Measurements from ENCODE around the gene DLGAP1.

The DLGAP1 gene

DNA sequence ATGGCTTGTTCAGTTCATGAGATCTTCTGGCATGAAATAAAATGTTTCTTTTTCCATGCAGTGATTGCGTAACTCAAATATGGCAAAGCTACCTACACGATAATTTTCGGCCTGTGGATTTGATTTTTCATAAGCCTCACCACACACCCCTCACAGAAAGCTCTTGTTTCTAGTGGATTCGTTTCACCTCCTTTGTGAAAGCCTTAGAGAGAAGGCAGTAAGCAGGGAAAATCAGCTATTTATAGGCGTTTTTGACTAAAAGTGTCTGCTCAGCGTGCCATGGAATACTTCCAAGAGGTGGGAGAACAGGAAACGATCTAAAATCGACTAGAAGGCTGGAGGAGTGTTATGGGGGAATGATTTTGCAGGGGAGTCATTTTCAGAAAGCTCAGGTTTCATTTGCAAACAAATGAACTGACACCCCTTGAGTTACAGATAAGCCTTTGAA, 587.2 kb downstream of the DLGAP1 start:
- TF ChIP-seq, protein P1, sequence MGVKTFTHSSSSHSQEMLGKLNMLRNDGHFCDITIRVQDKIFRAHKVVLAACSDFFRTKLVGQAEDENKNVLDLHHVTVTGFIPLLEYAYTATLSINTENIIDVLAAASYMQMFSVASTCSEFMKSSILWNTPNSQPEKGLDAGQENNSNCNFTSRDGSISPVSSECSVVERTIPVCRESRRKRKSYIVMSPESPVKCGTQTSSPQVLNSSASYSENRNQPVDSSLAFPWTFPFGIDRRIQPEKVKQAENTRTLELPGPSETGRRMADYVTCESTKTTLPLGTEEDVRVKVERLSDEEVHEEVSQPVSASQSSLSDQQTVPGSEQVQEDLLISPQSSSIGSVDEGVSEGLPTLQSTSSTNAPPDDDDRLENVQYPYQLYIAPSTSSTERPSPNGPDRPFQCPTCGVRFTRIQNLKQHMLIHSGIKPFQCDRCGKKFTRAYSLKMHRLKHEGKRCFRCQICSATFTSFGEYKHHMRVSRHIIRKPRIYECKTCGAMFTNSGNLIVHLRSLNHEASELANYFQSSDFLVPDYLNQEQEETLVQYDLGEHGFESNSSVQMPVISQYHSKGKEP (tag by site-specific recombination; IDR thresholded peaks at IDR 0.05): no peak
- TF ChIP-seq ZFHX2 (tag by site-specific recombination; conservative IDR thresholded peaks at IDR 0.05): peak; percentile 36
- ChIA-PET POLR2A (interaction anchor here (1.0 kb wide), 1 partner anchor 96 kb away, joined by 3 read pairs; no protein-coding TSS in a partner anchor), CTCF (interaction anchor here (0.8 to 5.9 kb wide), 8 partner anchors 17 to 202 kb away, joined by 3 to 107 read pairs (median 6); no protein-coding TSS in a partner anchor)
- Histone ChIP-seq H3K36me3 (ENCODE audit: control insufficient read depth in 2 of 2, insufficient read depth in 1 of 2, low read length in 2 of 2) (no peaks in the 10 kb centered on the region), H3K27ac (ENCODE audit: extremely low read depth, low read depth, low read length) (no peak overlapping the region), H3K4me1 (ENCODE audit: control insufficient read depth, insufficient read depth, low read length) (no peaks in the 10 kb centered on the region), H3K4me3 (ENCODE audit: low read depth, low read length) (no peak overlapping the region), H3K9me3 (ENCODE audit: control insufficient read depth, insufficient read depth, low read depth, low read length) (no peaks in the 10 kb centered on the region)

DNA sequence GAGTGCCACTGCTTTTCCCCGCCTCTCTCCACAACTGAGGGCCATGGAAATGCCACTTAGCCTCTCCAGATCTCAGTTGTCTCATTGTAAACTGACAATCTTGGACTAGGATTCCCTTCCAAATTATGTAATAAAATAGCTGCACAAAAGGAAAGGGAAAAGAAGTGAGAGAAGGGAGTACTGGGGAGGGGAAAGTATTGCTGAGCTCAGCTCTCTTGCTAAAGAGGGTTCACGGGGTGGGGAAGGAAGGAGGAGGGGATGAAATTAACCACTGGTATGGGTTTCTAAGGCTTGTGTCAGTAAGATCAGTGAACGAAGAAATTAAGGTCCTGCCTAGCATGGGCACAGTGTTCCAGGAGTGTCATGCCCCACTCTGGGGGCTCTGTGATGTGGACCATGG, 587.9 kb downstream of the DLGAP1 start:
- CTCF ChIA-PET: interaction anchor here (1.3 to 5.9 kb wide), 4 partner anchors 96 to 201 kb away, joined by 4 to 107 read pairs (median 25); no protein-coding TSS in a partner anchor
- no peak for TF ChIP-seq ZNF600 (tag by site-specific recombination; IDR thresholded peaks at IDR 0.05)
- TF ChIP-seq ZNF558 (tag by site-specific recombination; IDR thresholded peaks at IDR 0.05): no peak
- TF ChIP-seq BCL11B (tag by site-specific recombination; IDR thresholded peaks at IDR 0.05; ENCODE audit: low read depth): no peak
- TF ChIP-seq ZNF37A (tag by site-specific recombination; IDR thresholded peaks at IDR 0.05): no peak
- no peak for TF ChIP-seq ZNF311 (tag by site-specific recombination; IDR thresholded peaks at IDR 0.05; ENCODE audit: borderline replicate concordance)
- no peak for TF ChIP-seq ZNF366 (tag by site-specific recombination; conservative IDR thresholded peaks at IDR 0.05)
- H3K4me3 ChIP-seq (ENCODE audit: low read depth, low read length): no peak overlapping the region
- no peaks in the 10 kb centered on the region for H3K4me1 ChIP-seq (ENCODE audit: control insufficient read depth, insufficient read depth, low read length)
- H3K36me3 ChIP-seq (ENCODE audit: control insufficient read depth in 2 of 2, insufficient read depth in 1 of 2, low read length in 2 of 2): no peaks in the 10 kb centered on the region
- POLR2A ChIA-PET: interaction anchor here (0.8 to 1.0 kb wide), 2 partner anchors 96 to 120 kb away, joined by 3 read pairs; no protein-coding TSS in a partner anchor
- no peak overlapping the region for H3K27ac ChIP-seq (ENCODE audit: extremely low read depth, low read depth, low read length)
- H3K9me3 ChIP-seq (ENCODE audit: control insufficient read depth, insufficient read depth, low read depth, low read length): no peaks in the 10 kb centered on the region

DNA sequence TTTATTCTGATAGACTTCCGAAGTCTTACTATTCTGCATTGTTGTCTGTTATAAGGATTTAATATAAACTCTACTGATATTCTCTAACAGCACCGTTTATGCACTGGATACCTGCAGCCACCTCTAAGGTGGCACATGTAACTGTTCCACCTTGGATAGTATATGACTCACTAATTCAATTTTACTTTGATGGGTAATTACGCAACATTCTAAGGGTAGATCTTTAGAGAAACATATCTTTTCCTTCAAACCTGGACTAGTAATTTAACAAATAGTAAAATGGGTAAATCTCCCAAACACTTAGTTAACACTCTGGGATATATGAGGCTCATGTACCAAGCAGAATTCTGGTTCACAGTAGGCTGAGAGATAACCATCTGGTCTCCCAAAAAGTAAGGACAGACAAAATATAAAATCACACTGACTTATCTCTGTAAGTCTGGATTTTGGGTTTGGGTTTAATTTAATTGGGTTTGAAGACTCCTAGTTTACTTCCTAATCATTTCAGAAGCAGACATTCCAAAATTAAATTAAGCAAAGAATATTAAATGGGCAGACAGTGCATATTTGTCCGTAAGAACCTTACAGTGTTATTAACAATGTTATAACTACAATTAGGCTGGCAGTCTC, 590.3 kb downstream of the DLGAP1 start:
- no peaks in the 10 kb centered on the region for H3K9me3 ChIP-seq (ENCODE audit: control insufficient read depth, insufficient read depth, low read depth, low read length)
- POLR2A ChIA-PET: no interaction called here
- no peaks in the 10 kb centered on the region for H3K36me3 ChIP-seq (ENCODE audit: control insufficient read depth in 2 of 2, insufficient read depth in 1 of 2, low read length in 2 of 2)
- no peak for TF ChIP-seq SALL2 (tag by site-specific recombination; IDR thresholded peaks at IDR 0.05; ENCODE audit: borderline replicate concordance)
- no peak for TF ChIP-seq ZNF350 (tag by site-specific recombination; IDR thresholded peaks at IDR 0.05)
- TF ChIP-seq ZNF585B (tag by site-specific recombination; IDR thresholded peaks at IDR 0.05): no peak
- no peak for TF ChIP-seq ZNF544 (tag by site-specific recombination; IDR thresholded peaks at IDR 0.05)
- no peak for TF ChIP-seq ZNF555 (tag by site-specific recombination; conservative IDR thresholded peaks at IDR 0.05)
- no peak for TF ChIP-seq ZNF133 (tag by site-specific recombination; IDR thresholded peaks at IDR 0.05)
- TF ChIP-seq ZNF776 (tag by site-specific recombination; IDR thresholded peaks at IDR 0.05; ENCODE audit: borderline replicate concordance): no peak
- TF ChIP-seq ZNF629 (tag by site-specific recombination; IDR thresholded peaks at IDR 0.05): no peak
- TF ChIP-seq ZNF239 (tag by site-specific recombination; IDR thresholded peaks at IDR 0.05): no peak
- TF ChIP-seq, protein P2, sequence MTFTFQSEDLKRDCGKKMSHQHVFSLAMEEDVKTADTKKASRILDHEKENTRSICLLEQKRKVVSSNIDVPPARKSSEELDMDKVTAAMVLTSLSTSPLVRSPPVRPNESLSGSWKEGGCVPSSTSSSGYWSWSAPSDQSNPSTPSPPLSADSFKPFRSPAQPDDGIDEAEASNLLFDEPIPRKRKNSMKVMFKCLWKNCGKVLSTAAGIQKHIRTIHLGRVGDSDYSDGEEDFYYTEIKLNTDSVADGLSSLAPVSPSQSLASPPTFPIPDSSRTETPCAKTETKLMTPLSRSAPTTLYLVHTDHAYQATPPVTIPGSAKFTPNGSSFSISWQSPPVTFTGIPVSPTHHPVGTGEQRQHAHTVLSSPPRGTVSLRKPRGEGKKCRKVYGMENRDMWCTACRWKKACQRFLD (tag by site-specific recombination; IDR thresholded peaks at IDR 0.05): no peak
- no peak for TF ChIP-seq SETDB1 (IDR thresholded peaks at IDR 0.05; ENCODE audit: insufficient read length, low read length)
- TF ChIP-seq, protein P3, sequence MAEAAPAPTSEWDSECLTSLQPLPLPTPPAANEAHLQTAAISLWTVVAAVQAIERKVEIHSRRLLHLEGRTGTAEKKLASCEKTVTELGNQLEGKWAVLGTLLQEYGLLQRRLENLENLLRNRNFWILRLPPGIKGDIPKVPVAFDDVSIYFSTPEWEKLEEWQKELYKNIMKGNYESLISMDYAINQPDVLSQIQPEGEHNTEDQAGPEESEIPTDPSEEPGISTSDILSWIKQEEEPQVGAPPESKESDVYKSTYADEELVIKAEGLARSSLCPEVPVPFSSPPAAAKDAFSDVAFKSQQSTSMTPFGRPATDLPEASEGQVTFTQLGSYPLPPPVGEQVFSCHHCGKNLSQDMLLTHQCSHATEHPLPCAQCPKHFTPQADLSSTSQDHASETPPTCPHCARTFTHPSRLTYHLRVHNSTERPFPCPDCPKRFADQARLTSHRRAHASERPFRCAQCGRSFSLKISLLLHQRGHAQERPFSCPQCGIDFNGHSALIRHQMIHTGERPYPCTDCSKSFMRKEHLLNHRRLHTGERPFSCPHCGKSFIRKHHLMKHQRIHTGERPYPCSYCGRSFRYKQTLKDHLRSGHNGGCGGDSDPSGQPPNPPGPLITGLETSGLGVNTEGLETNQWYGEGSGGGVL (tag by site-specific recombination; IDR thresholded peaks at IDR 0.05): no peak
- TF ChIP-seq ZNF473 (tag by site-specific recombination; IDR thresholded peaks at IDR 0.05): no peak
- no peak for TF ChIP-seq ZNF433 (tag by site-specific recombination; IDR thresholded peaks at IDR 0.05; ENCODE audit: low read depth)
- H3K4me3 ChIP-seq (ENCODE audit: low read depth, low read length): no peak overlapping the region
- CTCF ChIA-PET: no interaction called here
- no peaks in the 10 kb centered on the region for H3K4me1 ChIP-seq (ENCODE audit: control insufficient read depth, insufficient read depth, low read length)
- no peak overlapping the region for H3K27ac ChIP-seq (ENCODE audit: extremely low read depth, low read depth, low read length)
